Kidney glomerular epithelial cell (primary cell): ENCODE data around the gene ITCH.
"Not testable (repeated sequence)": the region's sequence is repeated elsewhere in the genome, so short reads cannot be mapped to it uniquely, and the experiment has no call there.

Source experiments
- DNase-seq: peaks from one replicate; lab custom pipeline; 2025; lab: John Stamatoyannopoulos, UW

The ITCH gene

DNA sequence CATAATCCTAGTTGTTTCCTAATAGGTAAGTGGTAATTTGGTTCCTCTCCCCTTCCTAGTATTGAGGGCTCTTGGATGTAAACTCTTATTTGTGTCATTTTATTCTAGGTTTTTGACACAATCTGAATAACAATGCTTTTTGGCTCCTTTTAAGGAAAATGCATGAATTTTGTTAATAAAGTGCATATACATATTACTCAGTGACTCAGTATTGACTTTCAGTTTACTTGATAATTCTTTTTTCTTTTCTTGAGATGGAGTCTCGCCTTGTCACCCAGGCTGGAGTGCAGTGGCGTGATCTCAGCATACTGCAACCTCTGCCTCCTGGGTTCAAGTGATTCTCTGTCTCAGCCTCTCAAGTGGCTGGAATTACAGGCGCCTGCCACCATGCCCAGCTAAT lies 19.1 kb downstream of the ITCH start:
- DNase-seq = no peak

DNA sequence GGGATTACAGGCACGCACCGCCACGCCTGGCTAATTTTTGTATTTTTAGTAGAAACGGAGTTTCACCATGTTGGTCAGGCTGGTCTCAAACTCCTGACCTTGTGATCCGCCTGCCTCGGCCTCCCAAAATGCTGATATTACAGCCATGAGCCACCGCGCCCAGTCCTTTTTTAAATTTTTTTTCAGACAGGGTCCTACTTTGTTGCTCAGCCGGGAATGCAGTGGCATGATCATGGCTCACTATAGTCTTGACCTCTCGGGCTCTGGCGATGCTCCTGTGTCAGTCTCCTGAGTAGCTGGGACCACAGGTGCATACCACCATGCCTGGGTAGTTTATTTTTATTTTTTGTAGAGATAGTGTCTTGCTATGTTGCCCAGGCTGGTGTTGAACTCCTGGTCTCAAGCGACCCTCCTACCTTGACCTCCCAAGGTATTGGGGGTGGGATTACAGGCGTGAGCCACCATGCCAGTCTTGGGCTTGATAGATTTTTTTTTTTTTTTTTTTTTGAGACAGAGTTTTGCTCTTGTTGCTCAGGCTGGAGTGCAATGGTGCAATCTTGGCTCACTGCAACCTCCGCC lies 19.9 kb downstream of the ITCH start:
- DNase-seq = not testable (repeated sequence)

DNA sequence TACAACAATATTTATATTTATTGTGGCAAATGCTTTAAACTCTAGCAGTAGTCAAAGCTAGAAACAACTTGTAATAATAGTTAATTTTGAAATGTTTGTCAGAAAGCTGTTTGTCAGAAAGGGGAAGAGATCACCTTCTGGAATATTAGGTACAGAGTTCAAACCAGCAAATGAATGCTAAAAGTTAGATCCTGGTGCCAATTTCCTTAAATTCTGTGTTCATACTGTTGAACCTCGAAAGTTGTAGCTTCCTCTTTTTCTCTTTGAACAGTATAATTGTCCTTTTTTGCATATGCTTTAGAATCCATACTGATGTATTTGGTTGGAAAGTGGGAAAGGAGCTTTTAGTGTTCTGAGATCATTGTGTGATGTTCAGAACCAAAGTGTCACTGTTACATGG lies 22.4 kb downstream of the ITCH start:
- DNase-seq = no peak

DNA sequence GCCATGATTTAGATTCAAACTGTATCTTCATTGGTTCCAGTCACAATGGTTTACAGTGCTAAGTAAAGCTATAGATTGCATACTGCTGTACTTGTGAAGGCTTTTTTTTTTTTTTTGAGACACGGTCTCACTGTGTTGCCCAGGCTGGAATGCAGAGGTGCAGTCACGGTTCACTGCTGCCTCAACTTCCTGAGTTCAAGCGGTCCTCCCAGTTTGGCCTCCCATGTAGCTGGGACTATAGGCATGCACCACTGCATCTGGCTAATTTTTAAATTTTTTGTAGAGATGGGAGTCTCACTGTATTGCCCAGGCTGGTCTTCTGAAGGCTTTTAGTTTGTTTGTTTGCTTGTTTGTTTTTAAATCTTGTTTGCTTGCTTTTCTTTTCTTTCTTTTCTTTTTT lies 24.9 kb downstream of the ITCH start:
- DNase-seq = peak; percentile 26

DNA sequence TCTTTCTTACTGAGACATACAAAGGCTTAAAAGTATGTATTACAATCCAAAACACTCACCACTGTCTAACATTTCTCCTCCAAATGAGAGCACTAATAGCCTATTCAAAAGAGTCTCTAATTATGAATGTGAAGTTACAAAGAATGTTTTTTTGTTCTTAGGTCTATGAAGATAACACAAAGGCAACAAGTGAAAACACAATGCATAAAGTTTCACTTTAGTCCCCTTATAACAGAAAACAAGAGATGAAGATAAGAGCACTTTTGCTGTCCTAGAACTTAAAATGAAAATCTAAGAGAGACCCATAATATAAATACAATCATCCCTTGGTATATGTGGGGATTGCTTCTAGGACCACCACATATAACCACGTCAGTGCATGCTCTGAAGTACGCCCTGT lies 25.6 kb downstream of the ITCH start:
- no peak for DNase-seq

DNA sequence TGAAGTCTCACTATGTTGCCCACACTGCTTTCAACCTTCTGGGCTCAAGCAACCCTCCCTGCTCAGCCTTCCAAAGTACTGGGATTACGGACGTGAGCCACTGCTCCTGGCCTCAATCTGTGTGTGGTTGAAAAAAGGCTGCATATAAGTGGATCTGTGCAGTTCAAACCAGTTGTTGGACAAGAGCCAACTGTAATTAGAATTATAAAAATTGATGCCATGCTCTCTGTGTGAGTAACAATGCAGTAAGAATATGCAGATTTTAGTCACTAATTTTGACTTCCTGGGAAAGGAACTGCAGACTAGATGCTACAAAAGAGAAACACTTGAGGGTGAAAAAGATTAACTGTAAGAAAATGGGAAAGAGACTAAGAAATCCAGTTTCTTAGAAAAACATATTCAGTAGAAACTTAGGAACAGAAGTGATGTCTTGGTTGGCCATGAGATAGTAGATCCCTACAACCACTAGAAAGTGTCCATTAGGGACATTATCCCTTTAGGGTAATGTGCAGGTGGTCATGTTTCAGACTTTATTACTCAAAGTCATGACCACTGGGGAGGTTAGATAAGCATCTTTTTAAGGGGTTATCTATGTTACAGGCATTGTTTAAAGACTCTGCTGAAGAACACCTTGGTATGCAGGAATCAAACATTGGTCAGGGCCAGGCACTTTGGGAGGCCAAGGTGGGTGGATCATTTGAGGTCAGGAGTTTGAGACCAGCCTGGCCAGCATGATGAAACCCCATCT lies 26.3 kb downstream of the ITCH start:
- DNase-seq = no peak

DNA sequence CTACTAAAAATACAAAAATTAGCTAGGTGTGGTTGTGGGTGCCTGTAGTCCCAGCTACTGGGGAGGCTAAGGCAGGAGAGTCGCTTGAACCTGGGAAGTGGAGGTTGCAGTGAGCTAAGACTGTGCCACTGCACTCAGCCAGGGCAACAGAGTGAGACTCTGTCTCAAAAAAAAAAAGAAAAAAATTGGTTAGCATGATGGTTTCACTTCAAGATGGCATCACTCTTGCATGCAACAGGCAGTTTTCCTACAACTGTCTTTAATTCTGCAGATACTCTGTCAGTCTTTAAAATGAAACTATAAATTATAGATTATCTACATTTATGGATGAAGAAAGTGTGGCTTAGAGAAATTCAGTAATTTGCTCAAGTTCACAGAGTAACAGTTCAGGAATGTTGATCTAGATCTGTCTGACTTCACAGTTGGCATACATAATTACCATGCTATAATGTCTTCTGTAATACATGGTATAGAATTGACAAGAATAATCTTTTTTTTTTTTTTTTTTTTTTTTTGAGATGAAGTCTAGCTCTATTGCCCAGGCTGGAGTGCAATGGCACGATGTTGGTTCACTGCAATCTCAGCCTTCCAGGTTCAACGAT lies 27.0 kb downstream of the ITCH start:
- DNase-seq = no peak

DNA sequence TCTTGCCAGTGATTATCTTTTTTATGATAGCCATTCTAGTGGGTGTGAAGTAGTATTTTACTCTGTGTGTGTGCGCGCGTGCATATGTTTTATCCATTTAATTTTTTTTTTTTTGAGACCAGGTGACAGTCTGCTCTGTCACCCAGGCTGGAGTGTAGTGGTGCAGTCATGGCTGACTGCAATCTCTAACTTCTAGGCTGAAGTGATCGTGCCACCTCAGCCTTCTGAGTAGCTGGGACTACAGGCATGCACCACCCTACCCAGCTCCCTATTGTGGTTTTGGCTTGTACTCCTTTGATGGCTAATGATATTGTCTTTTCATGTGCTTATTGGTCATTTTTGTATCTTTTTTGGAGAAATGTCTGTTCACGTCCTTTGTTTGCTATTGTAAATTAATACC lies 33.3 kb downstream of the ITCH start:
- DNase-seq = no peak

DNA sequence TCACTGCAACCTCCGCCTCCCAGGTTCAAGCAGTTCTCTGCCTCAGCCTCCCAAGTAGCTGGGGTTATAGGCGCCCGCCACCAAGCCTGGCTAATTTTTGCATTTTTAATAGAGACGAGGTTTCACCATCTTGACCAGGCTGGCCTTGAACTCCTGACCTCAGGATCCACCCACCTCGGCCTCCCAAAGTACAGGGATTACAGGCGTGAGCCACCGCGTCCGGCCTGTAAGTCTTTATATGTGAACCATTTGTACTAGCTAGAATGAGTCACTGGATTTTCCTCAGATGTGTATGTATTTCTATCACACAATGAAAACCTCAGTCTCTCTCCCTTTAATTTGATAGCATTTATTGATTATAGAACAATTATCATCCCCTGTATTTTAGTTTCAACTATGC lies 34.0 kb downstream of the ITCH start:
- DNase-seq = no peak

DNA sequence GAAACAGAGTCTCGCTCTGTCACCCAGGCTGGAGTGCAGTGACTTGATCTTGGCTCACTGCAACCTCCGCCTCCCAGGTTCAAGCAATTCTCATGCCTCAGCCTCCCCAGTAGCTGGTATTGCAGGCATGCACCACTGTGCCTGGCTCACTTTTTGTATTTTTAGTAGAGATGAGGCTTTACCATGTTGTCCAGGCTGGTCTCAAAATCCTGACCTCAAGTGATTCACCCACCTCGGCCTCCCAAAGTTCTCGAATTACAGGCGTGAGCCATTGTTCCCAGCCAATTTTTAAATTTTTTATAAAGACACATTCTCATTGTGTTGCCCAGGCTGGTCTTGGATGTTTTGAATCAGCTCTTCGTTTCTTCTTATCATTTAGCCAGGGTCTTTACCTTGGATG lies 37.7 kb downstream of the ITCH start:
- DNase-seq = not testable (repeated sequence)

DNA sequence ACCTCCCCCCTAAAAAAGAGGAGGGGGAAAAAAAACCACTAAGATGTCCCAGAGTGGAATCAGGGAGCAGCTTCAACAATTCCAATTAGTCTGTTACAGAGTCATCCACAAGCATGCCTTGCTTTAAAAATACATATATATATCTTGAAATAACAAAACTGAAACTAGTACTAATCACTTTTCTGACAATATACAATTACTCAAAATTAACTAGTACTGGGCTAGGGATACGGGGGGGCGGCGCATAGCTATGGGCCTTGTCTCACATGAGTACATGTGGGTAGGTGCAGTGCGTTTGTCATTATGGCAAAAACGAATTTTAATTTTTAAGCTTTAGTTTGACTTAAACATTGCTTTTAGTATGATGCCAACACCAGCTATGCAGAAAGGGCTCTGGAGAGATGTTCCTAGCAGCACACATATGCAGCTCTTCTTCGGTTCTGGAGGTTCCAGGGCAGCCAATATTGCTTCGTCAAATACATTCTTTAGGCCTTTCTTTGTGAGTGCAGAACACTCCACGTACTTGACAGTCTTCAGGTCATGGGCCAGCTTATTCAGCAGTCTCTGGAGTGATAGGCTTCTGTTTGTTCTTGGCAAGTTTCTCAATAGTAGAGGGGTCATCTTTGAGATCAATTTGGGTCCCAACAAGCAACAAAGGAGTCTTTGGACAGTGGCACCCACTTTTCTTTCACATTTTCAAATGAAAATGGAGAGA lies 38.8 kb downstream of the ITCH start:
- no peak for DNase-seq

DNA sequence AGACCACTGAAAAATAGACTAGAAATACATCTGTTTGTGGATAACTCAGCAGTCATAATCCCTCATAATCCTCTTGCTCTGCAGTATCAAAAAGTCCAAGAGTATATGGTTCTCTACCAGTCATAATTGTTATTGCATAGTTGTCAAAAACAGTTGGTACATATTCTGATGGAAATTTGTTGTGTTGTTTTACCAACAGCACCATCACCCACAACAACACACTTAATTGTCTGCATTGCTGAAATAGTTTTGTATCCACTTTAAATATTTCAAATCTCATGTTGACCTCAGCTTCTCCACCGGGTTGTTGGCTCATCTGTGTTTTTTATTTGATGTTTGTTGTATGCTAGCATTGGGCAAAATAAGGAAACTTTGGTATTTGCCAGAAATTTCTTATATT lies 39.4 kb downstream of the ITCH start:
- no peak for DNase-seq

DNA sequence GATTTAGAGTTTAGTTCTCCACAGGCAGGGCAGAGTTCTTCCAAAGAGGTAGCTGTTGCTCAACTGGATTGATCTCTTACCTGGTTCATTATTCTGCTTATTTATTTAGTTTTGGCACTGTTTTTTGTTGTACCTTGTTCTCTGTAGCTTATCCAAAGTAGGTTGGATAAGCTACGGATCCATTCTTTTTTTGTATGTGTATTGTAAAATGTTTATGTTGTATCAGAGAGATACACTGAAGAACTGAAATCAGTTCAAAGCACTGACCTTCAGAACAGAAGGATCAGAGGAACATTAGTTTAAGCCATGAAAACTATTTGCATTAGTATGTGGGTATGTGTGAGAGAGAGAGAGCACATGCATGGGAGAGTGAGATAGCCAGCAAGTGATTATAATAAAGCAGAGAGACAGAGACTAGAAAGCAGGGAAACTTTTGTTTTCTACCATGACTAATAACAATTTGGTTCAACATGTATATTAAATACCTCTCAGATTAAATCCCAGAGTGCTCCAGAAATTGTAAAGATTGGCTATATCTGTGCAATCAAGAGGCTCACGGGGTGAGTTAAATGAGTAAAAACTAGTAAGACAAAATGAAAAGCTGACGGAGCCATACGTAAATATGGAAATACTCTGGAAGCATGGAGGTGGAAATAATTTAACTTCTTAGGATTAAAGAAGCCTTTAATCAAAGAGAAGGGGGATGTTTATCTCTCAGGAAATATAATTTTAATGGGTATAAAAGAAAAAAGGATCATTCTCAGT lies 40.2 kb downstream of the ITCH start:
- DNase-seq = no peak

DNA sequence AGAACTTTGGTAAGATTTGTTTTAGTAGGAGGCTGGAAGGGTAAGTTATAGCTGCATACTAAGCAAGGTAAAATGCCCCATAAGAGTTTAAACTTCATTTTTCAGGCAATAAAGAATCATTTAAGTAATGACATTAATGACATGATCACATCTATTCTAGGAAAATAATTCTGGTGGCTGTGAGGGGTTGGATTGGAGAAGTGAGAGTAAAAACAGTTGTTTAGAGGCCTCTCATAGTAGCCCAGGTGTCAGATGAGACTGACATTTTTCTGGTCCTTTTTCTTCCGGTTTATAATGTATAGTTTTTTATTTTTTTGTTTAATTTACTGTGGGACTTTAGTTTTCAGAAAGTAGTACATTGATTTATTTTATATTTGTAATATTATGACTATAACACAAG lies 40.8 kb downstream of the ITCH start:
- no peak for DNase-seq

DNA sequence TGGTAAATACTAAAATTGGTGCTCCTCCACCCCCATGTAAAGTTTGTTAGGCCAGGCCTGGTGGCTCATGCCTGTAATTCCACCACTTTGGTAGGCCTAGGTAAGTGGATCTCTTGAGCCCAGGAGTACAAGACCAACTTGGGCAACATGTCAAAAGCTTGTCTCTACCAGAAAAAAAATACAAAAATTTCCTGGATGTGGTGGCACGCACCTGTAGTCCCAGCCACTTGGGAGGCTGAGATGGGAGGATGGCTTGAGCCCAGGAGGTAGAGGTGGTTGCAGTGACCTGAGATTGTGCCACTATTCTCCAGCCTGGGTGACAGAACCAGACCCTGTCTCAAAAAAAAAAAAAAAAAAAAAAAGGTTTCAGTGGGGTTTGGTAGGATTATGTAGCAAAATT lies 41.7 kb downstream of the ITCH start:
- DNase-seq = no peak

DNA sequence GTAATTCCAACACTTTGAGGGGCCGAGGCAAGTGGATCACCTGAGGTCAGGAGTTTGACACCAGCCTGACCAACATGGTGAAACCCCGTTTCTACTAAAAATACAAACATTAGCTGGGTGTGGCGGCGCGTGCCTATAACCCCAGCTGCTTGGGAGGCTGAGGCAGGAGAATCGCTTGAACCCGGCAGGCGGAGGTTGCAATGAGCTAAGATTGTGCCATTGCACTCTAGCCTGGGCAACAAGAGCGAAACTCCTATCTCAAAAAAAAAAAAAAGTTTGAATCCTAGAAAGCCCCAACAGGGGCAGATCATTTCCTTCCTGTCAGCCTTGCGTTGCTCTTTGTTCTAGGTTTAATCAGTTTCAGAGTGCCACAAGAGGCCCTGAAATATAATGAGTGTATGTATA lies 42.2 kb downstream of the ITCH start:
- DNase-seq = not testable (repeated sequence)

DNA sequence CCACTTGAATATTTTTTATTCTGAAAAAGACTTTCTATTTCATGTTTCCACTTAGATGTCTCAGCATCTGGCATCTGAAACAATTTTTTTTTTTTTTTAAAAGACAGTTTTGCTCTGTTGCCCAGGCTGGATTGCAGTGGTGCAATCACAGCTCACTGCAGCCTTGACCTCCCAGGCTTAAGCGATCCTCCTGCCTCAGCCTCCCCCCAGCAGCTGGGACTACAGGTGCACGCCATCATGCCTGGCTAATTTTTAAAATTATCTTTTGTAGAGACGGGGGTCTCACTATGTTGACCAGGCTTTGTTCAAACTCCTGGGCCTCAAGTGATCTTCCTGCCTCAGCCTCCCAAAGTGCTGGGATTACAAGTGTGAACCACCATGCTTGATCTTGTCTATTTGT lies 42.9 kb downstream of the ITCH start:
- not testable (repeated sequence) for DNase-seq

DNA sequence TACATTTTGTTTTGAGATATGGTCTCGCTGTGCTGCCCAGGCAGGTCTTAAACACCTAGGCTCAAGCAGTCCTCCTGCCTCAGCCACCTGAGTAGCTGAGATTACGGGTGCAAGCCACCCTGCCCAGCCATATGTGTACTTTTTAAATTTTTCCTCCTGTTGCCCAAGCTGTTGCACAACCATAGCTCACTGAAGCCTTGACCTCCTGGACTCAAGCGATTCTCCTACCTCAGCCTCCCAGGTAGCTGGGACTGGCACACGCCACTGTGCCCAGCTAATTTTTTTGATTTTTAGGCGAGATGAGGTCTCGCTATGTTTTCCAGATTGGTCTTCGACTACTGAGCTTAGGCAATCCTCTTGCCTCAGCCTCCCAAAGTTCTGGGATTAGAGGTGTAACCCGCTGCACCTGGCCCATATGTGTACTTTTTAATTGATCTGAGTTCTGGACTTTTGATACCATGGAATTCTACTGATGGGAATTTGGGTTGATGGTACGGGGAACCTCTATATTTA lies 44.9 kb downstream of the ITCH start:
- no peak for DNase-seq

DNA sequence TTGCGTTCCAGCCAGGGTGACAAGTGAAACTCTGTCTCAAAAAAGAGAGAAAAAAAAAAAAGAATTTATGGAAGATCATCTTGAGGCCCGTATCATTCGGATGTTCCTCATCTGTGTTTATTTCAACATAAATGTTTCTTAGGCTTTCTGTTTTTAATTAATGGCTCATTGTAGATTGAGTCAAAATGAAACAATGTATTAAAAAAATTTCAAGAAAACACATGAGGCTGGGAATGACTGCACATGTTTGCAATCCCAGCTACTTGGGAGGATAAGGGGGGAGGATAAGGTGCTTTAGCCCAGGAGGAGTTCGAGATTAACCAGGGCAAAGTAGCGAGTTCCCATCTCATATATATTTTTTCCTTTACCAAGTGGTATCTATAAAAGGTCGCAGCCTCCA lies 47.3 kb downstream of the ITCH start:
- no peak for DNase-seq

DNA sequence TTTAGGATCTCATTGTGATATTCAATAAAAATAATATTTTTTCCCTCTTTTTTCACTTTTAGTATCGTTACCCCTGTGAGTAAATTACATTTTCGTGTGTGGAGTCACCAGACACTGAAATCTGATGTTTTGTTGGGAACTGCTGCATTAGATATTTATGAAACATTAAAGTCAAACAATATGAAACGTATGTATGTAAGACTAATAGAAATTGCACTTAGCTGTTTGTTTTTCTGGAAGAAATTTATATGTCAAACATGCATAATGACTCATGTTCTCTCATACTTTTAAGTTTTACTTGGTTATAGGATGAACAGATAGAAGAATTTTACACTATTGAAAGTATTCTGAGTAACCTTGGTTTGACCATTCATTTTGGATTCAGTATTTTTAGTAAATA lies 49.4 kb downstream of the ITCH start:
- DNase-seq = no peak

DNA sequence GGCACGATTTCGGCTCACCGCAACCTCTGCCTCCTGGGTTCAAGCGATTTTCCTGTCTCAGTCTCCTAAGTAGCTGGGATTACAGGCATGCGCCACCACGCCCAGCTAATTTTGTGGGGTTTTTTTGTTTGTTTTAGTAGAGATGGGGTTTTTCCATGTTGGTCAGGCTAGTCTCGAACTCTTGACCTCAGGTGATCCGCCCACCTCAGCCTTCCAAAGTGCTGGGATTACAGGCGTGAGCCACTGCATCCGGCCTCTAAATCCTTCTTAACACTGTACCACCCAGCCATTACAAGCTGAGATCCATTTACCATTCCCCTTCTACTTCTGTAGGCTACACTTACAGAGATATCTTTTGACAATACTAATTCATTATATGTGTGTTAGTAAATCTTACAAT lies 51.5 kb downstream of the ITCH start:
- DNase-seq = not testable (repeated sequence)

DNA sequence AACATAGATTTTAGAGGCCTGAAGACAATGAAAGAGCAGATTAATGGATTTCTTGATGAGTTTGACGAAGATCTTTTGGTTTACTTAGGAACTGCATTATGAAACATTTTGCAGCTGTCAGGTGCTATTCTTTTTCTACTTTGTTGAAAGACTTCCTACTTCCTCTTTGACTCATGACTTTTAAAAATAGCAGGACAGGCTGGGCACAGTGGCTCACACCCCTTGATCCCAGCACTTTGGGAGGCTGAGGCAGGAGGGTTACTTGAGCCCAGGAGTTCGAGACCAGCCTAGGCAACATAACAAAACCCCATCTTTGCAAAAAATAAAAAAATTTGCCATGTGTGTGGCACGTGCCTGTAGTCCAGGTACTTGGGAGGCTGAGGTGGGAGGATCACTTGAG lies 52.0 kb downstream of the ITCH start:
- no peak for DNase-seq
